ENCODE data around the gene AGAP2.
"Not testable (repeated sequence)": the region's sequence is repeated elsewhere in the genome, so short reads cannot be mapped to it uniquely, and the experiment has no call there.

Gene AGAP2

DNA sequence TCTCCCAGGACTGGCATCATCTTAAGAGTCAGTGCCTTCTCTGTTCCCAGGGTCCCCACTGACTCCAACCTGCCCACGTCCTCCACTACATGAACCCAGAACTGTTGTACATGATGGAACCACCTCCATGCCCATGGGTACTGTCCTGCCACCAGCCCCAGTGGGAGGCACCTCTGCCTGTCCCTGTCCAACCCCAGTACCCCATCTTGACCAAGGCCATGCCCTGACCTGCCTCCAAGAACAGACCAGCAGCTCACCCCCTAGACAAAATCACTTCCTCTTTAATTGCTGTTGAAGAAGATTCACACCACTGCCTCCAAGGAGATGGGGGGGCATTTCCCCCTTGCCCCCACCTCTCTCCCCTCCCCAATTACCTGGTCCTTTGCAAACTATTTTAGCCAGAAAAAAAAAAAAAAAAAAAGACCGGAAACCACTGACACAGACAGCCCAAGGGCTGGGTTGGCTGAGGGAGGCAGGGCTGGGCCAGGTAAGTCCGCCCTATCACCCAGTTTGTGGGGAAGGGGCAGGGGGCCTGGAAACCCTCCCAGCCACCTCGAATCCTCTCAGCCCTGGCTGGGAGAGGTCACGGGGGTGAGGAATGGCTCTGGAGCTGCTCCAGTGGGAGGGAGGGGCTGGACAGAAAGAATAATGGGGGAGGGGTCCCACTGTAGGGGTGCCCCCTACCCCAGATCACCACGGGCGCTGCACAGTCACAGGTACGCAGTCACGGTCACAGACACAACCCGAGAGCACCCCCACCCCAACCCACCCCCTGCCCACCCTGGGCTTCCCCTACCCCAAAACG lies 13.4 kb downstream of the AGAP2 start:
- H3K4me3 ChIP-seq (ENCODE audit: severe bottlenecking) = no peak overlapping the region
- no peak for TF ChIP-seq CTCF (IDR thresholded peaks at IDR 0.05; ENCODE audit: poor library complexity, severe bottlenecking)
- H3K27ac ChIP-seq (ENCODE audit: poor library complexity, severe bottlenecking) = no peak overlapping the region
- no peaks in the 10 kb centered on the region for H3K27me3 ChIP-seq (ENCODE audit: insufficient read depth, poor library complexity, severe bottlenecking)
- H3K4me1 ChIP-seq (ENCODE audit: insufficient read depth, poor library complexity, severe bottlenecking) = no peaks in the 10 kb centered on the region
- H3K36me3 ChIP-seq (ENCODE audit: low read depth) = no peaks in the 10 kb centered on the region; the same call in 1 of the 2 replicates
- no peak for ATAC-seq (ENCODE audit: low read depth)
- DNase-seq (ENCODE audit: low spot score) = no peak
- H3K9me3 ChIP-seq (ENCODE audit: severe bottlenecking) = no peaks in the 10 kb centered on the region

DNA sequence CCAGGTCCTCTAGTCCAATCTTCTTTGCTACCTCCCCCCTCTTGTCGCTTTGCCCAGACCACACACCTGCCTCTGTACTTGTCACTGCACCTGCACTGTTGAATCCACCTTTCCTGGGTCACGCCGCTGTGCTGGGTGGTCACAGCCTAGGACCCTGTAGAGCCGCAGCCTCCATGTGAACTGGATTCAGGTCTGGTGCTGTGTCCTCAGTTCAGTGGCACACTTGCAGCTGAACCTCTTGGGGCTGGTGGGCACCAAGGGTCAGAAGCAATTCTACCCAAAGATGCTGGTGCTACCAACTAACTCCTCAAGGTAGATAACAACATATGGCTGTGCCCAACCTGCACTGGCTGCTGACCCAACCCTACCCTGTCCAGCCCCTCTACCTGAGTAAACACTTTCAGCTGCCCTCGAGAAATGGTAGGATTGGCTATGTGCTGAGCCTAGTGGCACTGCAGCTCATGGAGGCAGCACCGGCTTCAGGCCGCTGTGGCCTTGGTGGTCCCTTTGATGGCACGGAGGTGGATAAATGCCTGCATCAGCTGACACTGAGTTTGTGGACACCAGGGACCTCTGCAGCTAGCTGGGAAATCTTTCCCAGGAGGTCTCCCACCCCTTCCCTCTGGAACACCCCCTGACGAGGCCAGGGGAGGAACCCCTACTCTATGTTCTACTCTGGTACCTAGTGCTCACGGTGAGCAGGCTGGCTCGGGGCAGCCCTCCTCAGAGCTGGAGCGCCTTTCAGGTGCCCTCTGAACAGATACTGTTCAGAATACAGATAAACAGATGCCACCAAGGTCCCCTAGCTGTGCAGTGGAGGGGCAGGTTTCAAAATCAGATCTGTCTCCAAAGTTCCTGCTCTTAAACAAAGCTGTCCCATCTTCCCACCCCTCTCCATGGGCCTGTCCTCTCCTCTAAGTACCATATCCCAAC lies 14.3 kb downstream of the AGAP2 start:
- Histone ChIP-seq H3K27ac (ENCODE audit: poor library complexity, severe bottlenecking) (no peak overlapping the region), H3K27me3 (ENCODE audit: insufficient read depth, poor library complexity, severe bottlenecking) (no peaks in the 10 kb centered on the region)

GRCh38 chr12:57723630-57723962 lies 14.9 kb downstream of the AGAP2 start:
- Histone ChIP-seq H3K9me3 (ENCODE audit: severe bottlenecking) (no peaks in the 10 kb centered on the region), H3K4me1 (ENCODE audit: insufficient read depth, poor library complexity, severe bottlenecking) (no peaks in the 10 kb centered on the region), H3K27me3 (ENCODE audit: insufficient read depth, poor library complexity, severe bottlenecking) (no peaks in the 10 kb centered on the region), H3K4me3 (ENCODE audit: severe bottlenecking) (no peak overlapping the region), H3K27ac (ENCODE audit: poor library complexity, severe bottlenecking) (no peak overlapping the region), H3K36me3 (ENCODE audit: low read depth) (peaks cover 8% of the 10 kb centered on the region)
- DNase-seq (ENCODE audit: low spot score) (no peak), ATAC-seq (ENCODE audit: low read depth) (no peak)
- no peak for TF ChIP-seq CTCF (IDR thresholded peaks at IDR 0.05; ENCODE audit: poor library complexity, severe bottlenecking)

More for the DNA sequence above, 14.3 kb downstream of the AGAP2 start:
- H3K36me3 ChIP-seq (ENCODE audit: low read depth) = peaks cover 6% of the 10 kb centered on the region
- no peak for TF ChIP-seq CTCF (IDR thresholded peaks at IDR 0.05; ENCODE audit: poor library complexity, severe bottlenecking)
- H3K4me1 ChIP-seq (ENCODE audit: insufficient read depth, poor library complexity, severe bottlenecking) = no peaks in the 10 kb centered on the region
- no peak overlapping the region for H3K4me3 ChIP-seq (ENCODE audit: severe bottlenecking)
- ATAC-seq (ENCODE audit: low read depth) = no peak
- no peak for DNase-seq (ENCODE audit: low spot score)
- H3K9me3 ChIP-seq (ENCODE audit: severe bottlenecking) = no peaks in the 10 kb centered on the region

GRCh38 chr12:57722716-57723629 lies 15.6 kb downstream of the AGAP2 start:
- no peak overlapping the region for H3K4me3 ChIP-seq (ENCODE audit: severe bottlenecking)
- H3K27me3 ChIP-seq (ENCODE audit: insufficient read depth, poor library complexity, severe bottlenecking) = no peaks in the 10 kb centered on the region
- no peaks in the 10 kb centered on the region for H3K9me3 ChIP-seq (ENCODE audit: severe bottlenecking)
- peaks cover 14% of the 10 kb centered on the region for H3K36me3 ChIP-seq (ENCODE audit: low read depth)
- no peak overlapping the region for H3K27ac ChIP-seq (ENCODE audit: poor library complexity, severe bottlenecking)
- DNase-seq (ENCODE audit: low spot score) (no peak), ATAC-seq (ENCODE audit: low read depth) (no peak)
- no peaks in the 10 kb centered on the region for H3K4me1 ChIP-seq (ENCODE audit: insufficient read depth, poor library complexity, severe bottlenecking)
- no peak for TF ChIP-seq CTCF (IDR thresholded peaks at IDR 0.05; ENCODE audit: poor library complexity, severe bottlenecking)

GRCh38 chr12:57721846-57722608 lies 16.5 kb downstream of the AGAP2 start:
- not testable (repeated sequence) for H3K4me3 ChIP-seq (ENCODE audit: severe bottlenecking); H3K27ac ChIP-seq (ENCODE audit: poor library complexity, severe bottlenecking); DNase-seq (ENCODE audit: low spot score); H3K9me3 ChIP-seq (ENCODE audit: severe bottlenecking); H3K4me1 ChIP-seq (ENCODE audit: insufficient read depth, poor library complexity, severe bottlenecking); H3K27me3 ChIP-seq (ENCODE audit: insufficient read depth, poor library complexity, severe bottlenecking); ATAC-seq (ENCODE audit: low read depth)
- H3K36me3 ChIP-seq (ENCODE audit: low read depth) = peaks cover 19% of the 10 kb centered on the region
